NCI-H446 (cell line): ENCODE measurements around the gene PHC1.
"Not testable (repeated sequence)": the region's sequence is repeated elsewhere in the genome, so short reads cannot be mapped to it uniquely, and the experiment has no call there.

Experiments
- DNase-seq, 2 experiments: peaks; one replicate each; lab custom pipeline; 2025; lab: John Stamatoyannopoulos, UW

PHC1 gene

GRCh38 chr12:8911606-8912268 is 2.6 kb upstream of the PHC1 start:
- DNase-seq, result no peak

- DNase-seq, result no peak
These were observed 1.4 kb upstream of the PHC1 start for GRCh38 chr12:8912914-8913313.

- DNase-seq, result no peak
These were observed 642 bp upstream of the PHC1 start for GRCh38 chr12:8913702-8914032.

GRCh38 chr12:8914716-8915526 is 612 bp downstream of the PHC1 start:
- DNase-seq, result peak in 1 of 2 experiments; percentile 11

- no peak for DNase-seq
These were observed 1.8 kb downstream of the PHC1 start for GRCh38 chr12:8916154-8916553.

- DNase-seq, result no peak
These were observed 2.7 kb downstream of the PHC1 start for GRCh38 chr12:8917031-8917430.

DNA sequence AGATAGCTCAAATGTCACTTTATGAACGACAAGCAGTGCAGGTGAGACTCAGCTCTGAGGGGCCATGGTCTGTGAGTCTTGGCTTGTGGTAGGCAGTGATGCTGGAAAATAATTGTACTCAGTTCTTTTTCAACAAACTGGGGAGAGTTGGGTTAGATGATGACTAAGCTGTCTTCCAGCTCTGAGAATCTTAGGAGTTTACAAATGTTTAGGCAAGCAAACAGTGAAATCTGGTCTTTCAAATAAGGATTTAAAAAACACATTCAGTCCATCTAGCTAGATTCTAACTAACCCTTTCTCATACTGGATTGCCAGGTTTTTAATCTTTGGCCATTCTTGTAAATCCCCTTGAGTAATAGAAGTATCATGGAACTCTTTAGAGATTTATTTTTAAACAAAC is 3.4 kb downstream of the PHC1 start:
- DNase-seq, result no peak

- not testable (repeated sequence) for DNase-seq
These were observed 5.3 kb downstream of the PHC1 start for GRCh38 chr12:8919643-8920042.

GRCh38 chr12:8922544-8922943 is 8.2 kb downstream of the PHC1 start:
- no peak for DNase-seq

GRCh38 chr12:8930655-8931323 is 16.5 kb downstream of the PHC1 start:
- DNase-seq, result not testable (repeated sequence)

DNA sequence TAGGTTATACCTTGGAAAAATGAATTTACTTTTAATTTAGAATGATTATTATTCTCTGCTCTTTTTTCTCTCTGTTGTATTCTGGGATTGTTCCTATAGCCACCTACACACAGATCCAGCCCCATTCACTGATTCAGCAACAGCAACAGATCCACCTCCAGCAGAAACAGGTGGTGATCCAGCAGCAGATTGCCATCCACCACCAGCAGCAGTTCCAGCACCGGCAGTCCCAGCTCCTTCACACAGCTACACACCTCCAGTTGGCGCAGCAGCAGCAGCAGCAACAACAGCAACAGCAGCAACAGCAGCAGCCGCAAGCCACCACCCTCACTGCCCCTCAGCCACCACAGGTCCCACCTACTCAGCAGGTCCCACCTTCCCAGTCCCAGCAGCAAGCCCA is 18.2 kb downstream of the PHC1 start:
- DNase-seq, result not testable (repeated sequence)

GRCh38 chr12:8934080-8934479 is 19.8 kb downstream of the PHC1 start:
- DNase-seq, result not testable (repeated sequence)

GRCh38 chr12:8936735-8937134 is 22.4 kb downstream of the PHC1 start:
- DNase-seq, result no peak

GRCh38 chr12:8937842-8938442 is 23.6 kb downstream of the PHC1 start:
- DNase-seq, result not testable (repeated sequence)

DNA sequence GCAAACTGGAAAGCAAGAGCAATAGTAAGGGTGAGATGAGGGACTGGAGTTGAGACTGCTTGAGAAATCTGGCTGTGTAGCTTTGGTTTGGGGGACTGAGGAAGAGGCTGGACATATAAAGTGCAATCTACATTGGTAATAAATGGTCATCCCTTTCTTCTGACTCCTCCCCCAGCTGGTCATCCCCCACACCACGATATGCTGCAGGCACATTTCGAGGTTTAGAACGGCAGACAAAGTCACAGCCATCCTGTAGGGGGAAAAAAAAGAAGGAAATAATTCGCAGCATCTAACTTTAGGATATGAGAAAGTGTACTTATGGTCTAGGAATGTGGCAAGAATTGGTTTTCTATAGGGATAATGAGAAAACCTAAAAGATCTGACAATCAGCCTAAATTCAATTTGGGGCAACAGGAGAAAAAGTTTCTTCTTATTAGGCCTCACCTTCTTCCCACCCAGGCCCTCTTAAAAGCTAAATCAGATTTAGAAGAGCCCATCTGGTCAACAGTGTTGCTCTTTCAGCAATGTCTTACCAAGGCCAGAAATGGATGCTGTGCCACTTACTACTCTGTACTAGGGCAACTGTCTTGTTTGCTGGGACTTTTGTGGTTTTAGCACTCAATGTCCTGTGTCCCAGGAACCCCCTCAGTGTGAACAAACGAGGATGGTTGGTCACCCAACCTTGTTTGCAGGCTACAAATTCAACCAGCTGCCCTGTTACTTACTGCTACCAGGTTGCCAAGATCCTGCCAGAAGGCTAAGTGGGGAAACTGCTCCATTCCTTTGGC is 27.6 kb downstream of the PHC1 start:
- DNase-seq, result no peak

DNA sequence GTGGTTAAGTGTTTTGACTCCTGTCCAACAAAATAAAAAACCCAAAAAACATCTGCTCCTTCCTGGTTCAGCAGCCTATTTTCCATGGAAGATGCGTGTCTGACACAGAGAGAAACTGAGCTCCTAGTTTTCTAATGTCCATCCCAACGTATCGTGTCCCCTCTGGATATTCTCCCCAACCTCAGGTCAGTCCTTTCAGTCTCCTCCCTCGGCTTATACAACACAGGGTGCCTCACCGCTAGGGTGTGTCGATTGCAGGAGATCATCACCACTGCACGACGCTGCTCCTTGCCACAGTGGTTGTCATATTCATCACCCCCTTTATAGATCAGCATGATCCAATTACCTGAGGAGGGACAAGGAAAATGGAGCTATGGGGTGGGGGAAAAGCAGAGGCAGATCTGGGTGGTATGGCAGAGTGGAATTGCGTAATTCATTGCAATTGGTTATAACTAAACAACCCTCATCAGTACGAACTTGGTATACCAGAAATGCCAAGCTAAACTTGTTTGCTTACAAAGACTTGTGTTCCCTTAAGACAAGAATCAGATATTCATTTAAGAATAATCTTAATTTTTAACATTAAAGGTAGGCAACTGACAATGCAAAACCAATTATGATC is 29.4 kb downstream of the PHC1 start:
- DNase-seq, result no peak

GRCh38 chr12:8946733-8947132 is 32.4 kb downstream of the PHC1 start:
- DNase-seq, result no peak

DNA sequence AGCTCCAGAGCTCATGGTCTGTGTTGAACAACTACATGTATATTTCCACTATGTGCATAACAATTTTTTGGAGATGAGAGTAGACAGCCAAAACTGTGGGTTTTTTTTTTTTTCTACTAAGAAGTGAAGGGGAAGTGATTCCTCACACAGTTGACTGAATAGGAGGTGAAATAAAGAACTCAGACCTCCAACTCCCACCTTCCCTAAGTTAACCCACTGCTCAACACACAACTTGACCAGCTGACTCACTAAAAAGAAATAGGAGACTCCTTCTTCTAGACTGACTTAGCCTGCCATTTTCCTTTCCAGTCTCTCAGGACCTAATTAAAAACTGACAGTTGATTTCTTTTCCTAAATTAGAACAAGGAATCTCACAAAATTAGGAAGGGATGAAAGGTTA is 33.4 kb downstream of the PHC1 start:
- DNase-seq, result no peak

DNA sequence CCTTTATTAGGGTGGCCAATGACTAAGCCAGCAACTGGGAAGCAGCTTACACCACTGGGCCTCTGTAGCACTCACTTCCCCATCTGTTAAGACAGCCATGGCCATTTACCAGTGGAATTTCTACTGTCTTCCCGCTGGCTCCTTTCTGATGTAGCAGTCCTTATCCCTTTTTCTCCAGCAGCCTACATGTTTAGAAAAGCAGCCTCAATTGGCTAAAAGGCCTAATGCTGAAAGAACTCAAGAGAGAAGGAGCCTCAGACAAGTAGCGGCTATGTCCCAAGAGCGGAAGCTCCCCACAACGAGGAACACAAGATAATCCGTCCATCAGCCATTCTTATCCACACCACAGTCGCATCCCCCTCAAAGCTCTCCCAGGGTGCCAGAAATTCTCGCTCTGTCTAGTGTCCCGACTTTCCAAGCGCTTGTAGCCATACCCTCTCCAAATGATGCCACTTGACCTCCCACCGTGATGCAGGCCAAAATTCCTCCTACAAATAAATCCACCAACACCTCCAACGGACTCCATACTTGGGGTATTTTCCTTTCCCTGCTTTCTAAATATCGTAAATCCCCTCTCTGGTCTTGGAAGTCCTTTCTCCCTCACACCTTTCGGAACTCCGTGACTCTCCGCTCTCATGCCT is 34.5 kb downstream of the PHC1 start:
- no peak for DNase-seq

GRCh38 chr12:8949342-8950220 is 35.3 kb downstream of the PHC1 start, which contains the start of gene M6PR:
Gene M6PR, minus strand, starts transcription at chr12:8949645. Its CDS starts 3,241 bp downstream, at chr12:8946404.
- peak; percentile 96 to 97 for DNase-seq
